NCI-H1417 (cell line): ENCODE measurements around the gene PLEKHH1.

Experiments
- DNase-seq, 3 experiments: peaks; one replicate each; lab custom pipeline; 2025; lab: John Stamatoyannopoulos, UW

PLEKHH1 gene

GRCh38 chr14:67532998-67533753 lies at the start of gene PLEKHH1:
Gene PLEKHH1 (plus strand): TSS chr14:67533290. CDS start chr14:67541868, 8,578 bp downstream.
- DNase-seq, result peak; percentile 45 to 91 (median 90)

DNA sequence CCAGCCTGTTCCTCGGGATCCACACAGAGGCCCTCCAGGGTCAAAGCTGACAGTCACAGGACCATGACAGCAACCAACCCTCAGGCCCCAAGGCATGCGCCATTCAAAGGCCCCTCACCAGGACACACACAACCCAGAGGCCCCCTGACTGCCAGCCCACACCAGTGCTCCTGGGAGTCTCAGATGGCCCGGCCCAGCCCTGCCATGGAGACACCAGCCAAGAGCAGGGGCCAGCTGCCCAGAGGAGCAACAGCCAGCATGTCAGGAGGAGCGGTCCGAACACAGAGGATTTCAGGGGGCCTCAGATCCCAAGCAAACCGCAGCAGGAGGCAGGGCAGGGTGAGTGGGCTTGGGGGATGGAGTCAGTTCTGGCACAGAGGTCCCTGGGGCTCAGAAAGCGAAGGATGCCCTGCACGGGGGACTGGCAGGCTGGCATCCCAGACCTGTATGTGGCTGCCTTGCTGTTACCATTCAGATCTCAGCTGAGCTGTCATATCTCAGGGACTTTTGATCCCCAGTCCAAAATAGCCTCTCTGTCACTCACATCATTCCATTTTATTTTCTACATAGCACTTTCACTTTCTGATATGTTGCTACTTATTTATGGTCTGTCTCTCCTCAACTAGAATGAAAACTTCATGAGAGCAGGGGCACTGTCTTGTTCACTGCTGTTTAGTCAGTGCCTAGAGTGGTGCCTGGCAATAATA lies 49.4 kb upstream of the PLEKHH1 start:
- DNase-seq, result no peak

DNA sequence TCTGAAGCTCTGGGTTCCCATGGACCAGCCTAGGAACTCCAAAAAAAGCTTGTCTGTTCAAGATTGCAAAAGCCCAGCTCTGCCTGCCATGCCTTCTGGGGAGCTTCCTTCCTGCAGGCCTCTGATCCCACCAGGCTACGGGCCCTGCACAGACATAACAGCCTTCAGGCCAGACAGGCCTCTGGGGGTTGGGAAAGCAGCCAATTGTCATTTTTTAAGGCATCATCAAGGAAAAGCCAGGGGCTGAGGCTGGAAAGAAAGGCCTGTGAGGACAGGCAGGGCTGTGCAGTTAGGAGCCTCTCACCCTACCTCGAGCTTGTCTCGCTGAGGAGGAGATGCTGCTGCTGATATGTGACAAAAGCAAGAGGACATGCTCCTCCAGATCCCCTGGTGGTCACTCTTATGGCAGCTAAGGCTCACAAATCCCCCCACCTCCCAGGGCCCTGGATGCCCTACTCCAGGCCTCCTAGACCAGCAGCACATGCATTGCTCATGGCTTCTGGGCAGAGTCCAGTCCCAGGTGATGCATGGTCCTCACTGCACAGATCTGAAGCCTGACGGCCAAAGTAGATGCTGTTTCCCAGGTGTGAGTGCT lies 47.5 kb upstream of the PLEKHH1 start:
- no peak for DNase-seq

- DNase-seq, result no peak
Observed at GRCh38 chr14:67486890-67487289, 46.2 kb upstream of the PLEKHH1 start.

GRCh38 chr14:67487332-67487731 lies 45.8 kb upstream of the PLEKHH1 start:
- no peak for DNase-seq

DNA sequence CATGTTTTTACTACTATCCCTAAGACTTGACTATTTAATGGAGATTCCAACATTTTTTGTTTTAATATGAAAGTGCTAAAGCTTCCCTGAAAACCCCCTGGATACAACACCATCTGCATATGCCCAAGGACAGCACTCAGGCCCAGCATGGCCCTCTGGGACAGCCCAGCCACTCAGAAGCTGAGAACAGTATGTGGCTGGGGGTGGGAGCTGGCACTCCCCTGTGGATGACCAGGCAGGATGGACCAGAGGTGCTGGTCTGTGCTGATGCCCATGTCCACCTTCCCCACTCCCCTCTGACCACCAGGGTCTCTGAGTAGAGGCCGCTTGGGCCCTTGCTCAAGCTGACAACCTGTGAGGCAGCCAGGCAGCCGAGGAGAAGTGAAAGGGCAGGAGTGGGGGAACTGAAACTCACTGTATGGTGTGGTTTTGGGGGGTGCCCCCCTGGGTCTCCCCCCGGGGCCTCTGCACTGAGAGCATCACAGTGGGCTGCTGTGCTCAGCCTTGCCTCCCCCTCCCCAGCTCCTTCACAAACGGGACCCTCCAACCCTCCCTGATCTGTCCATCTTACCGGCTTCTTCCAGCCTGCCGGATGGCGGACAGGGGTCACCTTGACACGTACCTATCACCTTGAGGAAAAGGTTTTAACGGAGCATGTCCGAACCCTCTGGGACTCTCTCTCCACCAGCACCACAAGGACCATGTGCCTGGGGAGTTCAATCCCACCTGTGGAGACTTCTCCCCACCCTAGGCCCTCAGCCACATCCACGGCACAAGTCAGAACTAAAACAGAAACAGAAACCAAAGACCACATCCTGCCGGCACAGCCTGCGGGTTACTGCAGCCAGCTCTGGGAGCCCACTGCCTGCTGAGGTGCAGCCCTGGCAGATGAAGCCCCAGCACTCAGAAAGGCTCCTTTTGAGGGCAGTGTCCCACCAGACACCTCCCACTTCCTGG lies 44.9 kb upstream of the PLEKHH1 start, which contains the start of gene TMEM229B:
Gene TMEM229B, minus strand, starts transcription at position 785 of the 957 bp plus-strand sequence. CDS start 14,798 bp downstream, outside the sequence.
- no peak for DNase-seq

DNA sequence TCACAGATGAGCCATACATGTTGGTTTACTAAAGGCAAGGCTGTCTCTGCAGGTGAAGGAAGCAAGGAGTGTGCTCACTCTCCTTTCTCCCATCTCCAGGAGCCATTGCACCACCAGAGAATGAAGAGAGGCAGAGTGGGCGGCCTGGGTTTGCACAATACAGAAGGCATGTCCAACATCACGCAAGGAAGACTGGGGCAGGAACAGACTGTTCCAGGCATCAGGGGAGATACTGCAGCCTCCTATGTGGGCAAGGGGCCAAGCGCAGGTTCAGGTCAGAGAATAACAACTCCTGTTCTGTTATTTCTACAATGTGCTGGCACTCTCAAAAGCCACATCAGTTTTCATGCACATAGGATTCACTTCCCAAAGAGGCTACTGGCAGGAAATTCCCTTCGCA lies 42.9 kb upstream of the PLEKHH1 start:
- DNase-seq, result no peak

DNA sequence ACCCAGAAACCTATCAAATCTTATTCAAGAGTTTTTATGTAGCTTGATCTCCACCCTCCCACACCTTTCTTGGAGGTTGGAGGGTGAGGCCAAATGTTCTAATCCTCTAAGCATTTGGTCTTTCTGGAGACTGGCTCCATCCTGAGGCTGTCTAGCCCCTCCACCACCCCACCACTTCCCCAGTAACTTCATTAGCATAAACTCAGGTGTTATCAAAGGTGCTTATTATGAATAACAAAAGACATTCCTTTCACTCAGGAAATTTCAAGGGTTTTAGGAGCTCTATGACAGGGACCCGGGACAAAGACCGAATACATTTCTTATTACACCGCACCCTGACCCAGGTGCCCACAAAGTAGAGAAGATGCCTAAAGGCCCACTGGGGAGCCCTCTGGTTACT lies 41.8 kb upstream of the PLEKHH1 start:
- no peak for DNase-seq

DNA sequence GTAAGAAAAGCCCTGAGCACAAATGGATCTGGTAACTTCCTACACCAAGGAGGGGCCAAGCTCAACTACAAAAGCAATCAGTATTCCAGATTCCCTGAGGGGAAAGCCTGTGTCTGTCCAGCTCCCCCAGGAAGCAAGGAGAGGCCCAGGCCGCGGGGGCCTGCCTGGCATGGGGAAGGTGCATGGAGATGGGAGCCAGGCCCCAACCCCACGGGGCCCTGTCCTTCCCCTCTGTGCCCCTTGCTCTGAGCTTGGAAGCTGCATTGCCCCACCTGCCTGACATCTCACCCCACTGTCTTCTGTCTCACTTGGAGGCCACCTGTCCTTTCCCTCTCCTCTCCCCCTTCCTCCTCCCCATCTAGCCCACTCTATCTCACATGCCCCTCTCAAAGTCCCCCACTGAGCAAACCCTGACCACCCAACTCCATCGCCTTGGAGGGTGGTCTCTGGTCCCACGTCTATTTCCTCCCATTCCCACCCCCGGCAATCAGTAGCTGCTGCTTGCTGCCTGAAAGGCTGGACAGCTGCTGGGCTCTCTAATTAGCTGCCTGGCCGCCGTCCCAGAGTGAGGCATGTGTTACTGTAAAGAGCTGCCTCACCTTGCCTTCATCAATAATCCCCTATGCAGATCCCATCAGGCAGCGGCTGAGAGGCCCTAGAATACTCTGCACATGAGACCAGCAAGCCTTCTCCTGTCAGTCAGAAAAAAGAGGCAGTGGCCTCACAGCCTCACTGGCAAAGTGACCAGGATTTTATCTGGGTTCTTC lies 41.2 kb upstream of the PLEKHH1 start:
- peak in 2 of 3 experiments; percentile 27 to 73 for DNase-seq

DNA sequence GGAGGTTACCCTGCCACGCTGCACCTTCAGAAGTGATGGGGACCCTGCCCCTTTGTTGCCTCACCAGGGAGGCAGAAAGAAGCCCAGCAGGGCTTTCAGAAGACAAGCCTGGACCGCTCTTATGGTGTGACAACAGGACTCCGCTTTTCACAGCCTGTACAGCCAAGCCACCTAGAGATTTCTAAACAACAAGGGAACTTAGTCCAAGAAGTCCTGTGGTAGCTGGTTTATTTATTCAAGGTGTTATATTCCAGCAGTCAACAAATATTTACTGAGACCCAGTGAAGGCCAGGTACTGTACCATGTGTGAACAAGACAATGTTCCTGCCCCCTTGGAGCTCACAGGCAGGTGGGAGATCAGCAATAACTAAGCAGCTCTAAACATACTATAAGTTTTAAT lies 40.6 kb upstream of the PLEKHH1 start:
- no peak for DNase-seq

DNA sequence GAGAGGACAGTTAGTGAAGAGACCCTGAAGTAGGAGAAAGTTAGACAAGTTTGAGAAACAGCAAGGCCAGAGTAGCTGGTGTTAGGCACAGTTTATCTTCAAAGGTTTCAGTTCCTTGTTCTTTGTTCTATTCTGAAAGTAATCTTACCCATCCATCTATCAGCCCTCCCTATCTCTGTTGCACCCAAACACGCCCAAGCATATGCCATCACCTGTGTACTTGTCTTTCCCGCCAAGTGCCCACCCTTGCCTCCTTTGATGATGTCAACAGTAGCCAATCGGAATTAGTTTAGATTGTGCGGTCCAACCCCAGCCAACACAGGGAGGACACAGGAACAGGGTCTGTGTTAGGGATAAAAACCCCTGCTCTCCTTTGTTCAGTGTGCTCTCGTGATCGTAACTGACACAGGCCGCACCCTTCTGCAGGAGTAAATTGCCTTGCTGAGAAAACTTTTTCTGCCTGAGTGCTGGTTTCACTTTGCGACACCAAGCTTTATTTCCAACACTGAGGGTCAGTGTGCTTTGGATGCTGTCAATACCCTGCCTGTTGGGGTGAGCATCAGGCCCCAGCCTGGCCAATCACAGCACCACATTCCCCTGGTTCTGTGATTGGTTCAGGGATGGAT lies 39.9 kb upstream of the PLEKHH1 start:
- no peak for DNase-seq

DNA sequence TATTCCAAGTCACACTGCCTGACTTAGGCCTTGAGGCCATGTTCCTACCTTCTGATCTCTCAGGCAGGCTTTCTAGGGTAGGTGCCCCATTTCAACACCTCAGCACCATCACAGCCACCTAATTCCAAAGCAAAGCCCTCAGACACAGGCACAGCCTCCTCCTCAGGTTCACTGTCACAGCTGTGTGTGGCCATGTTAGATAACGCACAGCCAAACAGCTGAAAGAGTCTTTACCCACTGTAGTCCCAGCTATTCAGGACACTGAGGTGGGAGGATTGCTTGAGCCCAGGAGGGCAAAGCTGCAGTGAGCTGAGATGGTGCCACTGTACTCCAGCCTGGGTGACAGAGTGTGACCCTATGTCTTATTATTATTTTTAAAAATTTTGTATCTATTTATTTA lies 37.3 kb upstream of the PLEKHH1 start:
- DNase-seq, result no peak

- no peak for DNase-seq
Observed at GRCh38 chr14:67497216-67497615, 35.9 kb upstream of the PLEKHH1 start.

- DNase-seq, result no peak
Observed at GRCh38 chr14:67497716-67498115, 35.4 kb upstream of the PLEKHH1 start.

- DNase-seq, result no peak
Observed at GRCh38 chr14:67500981-67501380, 32.1 kb upstream of the PLEKHH1 start.

DNA sequence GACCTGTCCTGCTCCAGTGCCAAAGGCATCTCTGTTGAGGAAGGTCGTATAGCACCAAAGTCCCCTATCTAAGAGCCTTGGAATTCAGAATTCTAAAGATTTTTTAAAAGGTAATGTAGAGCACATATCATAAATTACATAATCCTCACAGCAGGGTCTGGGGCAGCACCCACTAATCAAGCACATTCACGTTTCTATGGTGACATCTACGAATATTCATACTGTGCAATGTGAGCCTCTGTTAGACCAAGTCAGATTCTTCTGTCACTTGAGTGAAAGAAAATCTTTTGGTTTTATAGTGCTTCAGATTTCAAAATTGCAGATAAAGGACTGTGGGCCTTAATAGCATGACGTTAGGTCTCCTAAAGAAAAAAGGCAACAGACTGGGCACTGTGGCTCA lies 31.4 kb upstream of the PLEKHH1 start:
- no peak for DNase-seq

GRCh38 chr14:67502867-67503266 lies 30.2 kb upstream of the PLEKHH1 start:
- no peak for DNase-seq

GRCh38 chr14:67503331-67503730 lies 29.8 kb upstream of the PLEKHH1 start:
- peak in 1 of 3 experiments; percentile 3 for DNase-seq

- no peak for DNase-seq
Observed at GRCh38 chr14:67505254-67505653, 27.8 kb upstream of the PLEKHH1 start.

GRCh38 chr14:67508956-67509355 lies 24.1 kb upstream of the PLEKHH1 start:
- DNase-seq, result no peak

DNA sequence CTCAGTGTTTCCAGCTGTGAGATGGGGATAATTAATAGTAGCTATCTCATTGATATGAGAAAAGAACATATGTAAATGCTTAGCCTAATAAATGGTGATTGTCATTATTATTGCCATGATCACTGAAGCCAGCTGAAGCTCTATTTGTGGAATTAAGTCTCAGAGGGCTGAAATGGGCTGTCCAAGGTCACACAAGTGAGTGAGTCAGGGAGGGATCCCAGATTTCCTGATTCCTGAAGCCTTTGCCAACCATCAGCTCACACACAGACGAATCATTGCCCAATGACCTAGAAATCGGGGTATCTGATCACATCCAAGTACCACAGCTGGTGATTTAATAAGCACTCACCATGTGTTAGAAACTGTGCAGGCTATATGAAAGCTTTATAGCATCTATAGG lies 23.0 kb upstream of the PLEKHH1 start:
- DNase-seq, result no peak
